Brain microvascular endothelial cell (primary cell): ENCODE data around the gene PPP1R14C.

ENCODE experiments used
- DNase-seq: peaks from one replicate; pipeline ENCODE4 v3.0.0-alpha.2; 2020
- H3K27ac ChIP-seq: fragments of 250-450 bp; sonication (Bioruptor Pico); 2 replicates; pipeline ENCODE4 v1.5.1; 2020; ENCODE audit warnings: mild to moderate bottlenecking, moderate library complexity
- H3K27me3 ChIP-seq: fragments of 250-450 bp; sonication (Bioruptor Pico); replicated peaks from 2 replicates; pipeline ENCODE4 v1.5.1; 2020; ENCODE audit warnings: mild to moderate bottlenecking
- H3K36me3 ChIP-seq: fragments of 250-450 bp; sonication (Bioruptor Pico); replicated peaks from 2 replicates; pipeline ENCODE4 v1.5.1; 2020; ENCODE audit warnings: mild to moderate bottlenecking
- H3K4me3 ChIP-seq: 2 replicates; pipeline ENCODE4 v1.5.1; 2011; ENCODE audit warnings: low read depth, mild to moderate bottlenecking, control low read depth, low read length, moderate library complexity
- in situ Hi-C: cut with HindIII; loops from 2 replicates; pipeline ENCODE4 v1.10.0; 2017; ENCODE audit warnings: low sequenced_read_pairs, low pct_ligation_motif_present
- TF ChIP-seq, protein P1 (sequence below): IDR thresholded peaks from 2 replicates; pipeline ENCODE4 v1.5.1; 2011; ENCODE audit warnings: low read depth, mild to moderate bottlenecking, moderate library complexity, low read length, control low read depth, inconsistent platforms; ENCODE audit errors: missing control alignments

PPP1R14C gene

GRCh38 chr6:150163970-150164369 lies 21.1 kb downstream of the PPP1R14C start:
- TF ChIP-seq, protein P1, sequence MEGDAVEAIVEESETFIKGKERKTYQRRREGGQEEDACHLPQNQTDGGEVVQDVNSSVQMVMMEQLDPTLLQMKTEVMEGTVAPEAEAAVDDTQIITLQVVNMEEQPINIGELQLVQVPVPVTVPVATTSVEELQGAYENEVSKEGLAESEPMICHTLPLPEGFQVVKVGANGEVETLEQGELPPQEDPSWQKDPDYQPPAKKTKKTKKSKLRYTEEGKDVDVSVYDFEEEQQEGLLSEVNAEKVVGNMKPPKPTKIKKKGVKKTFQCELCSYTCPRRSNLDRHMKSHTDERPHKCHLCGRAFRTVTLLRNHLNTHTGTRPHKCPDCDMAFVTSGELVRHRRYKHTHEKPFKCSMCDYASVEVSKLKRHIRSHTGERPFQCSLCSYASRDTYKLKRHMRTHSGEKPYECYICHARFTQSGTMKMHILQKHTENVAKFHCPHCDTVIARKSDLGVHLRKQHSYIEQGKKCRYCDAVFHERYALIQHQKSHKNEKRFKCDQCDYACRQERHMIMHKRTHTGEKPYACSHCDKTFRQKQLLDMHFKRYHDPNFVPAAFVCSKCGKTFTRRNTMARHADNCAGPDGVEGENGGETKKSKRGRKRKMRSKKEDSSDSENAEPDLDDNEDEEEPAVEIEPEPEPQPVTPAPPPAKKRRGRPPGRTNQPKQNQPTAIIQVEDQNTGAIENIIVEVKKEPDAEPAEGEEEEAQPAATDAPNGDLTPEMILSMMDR: no peak
- DNase-seq: no peak
- H3K27me3 ChIP-seq: no peaks in the 10 kb centered on the region
- no peak overlapping the region for H3K4me3 ChIP-seq
- in situ Hi-C loops: no loop called here
- H3K36me3 ChIP-seq: no peaks in the 10 kb centered on the region
- no peak overlapping the region for H3K27ac ChIP-seq

- H3K27ac ChIP-seq: no peak overlapping the region
- in situ Hi-C loops: no loop called here
- DNase-seq: no peak
- TF ChIP-seq, protein P1: no peak
- no peaks in the 10 kb centered on the region for H3K36me3 ChIP-seq
- no peaks in the 10 kb centered on the region for H3K27me3 ChIP-seq
- H3K4me3 ChIP-seq: no peak overlapping the region
Measured at GRCh38 chr6:150165020-150165702, 22.3 kb downstream of the PPP1R14C start.

DNA sequence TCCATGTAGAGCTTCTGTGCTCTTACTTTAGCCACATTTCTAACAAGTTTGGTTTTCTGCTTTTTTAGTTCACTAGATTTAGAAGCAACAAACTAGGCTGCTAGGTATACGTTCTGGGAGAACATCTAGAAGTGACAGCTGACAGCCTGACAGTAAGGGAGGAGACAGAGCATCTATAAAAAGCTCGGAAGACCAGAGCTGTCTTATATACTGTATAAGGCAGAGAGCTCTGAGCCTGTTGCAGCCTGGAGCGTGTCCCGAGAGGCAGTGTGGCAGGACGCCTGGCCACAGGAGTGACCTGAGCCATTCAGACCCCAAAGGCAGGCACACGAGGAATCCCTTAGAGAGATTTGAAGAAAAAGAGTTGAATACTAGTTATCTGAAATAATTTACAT lies 24.6 kb downstream of the PPP1R14C start:
- H3K27ac ChIP-seq: no peak overlapping the region
- H3K4me3 ChIP-seq: no peak overlapping the region
- TF ChIP-seq, protein P1: no peak
- no peaks in the 10 kb centered on the region for H3K27me3 ChIP-seq
- H3K36me3 ChIP-seq: no peaks in the 10 kb centered on the region
- in situ Hi-C loops: no loop called here
- DNase-seq: no peak

DNA sequence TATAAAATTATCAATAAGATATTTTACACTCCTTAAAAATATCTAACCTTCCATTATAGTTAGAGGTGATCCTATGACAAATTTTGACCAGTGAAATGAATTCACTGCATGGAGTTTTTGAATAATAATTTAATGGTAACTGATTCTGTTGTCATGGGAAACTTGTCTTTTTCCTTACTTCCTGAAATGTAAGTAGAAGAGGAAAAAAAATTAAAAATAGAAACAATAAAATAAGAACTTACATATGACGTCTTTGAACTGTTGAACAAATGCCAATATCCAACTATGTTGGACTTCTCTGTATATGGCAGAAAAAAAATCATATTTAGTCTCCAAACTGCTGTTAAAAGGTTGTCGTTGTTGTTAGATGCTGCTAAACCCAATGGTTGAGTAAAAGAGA lies 26.3 kb downstream of the PPP1R14C start:
- TF ChIP-seq, protein P1: no peak
- DNase-seq: no peak
- Histone ChIP-seq H3K36me3 (no peaks in the 10 kb centered on the region), H3K4me3 (no peak overlapping the region), H3K27ac (no peak overlapping the region), H3K27me3 (no peaks in the 10 kb centered on the region)
- in situ Hi-C loops: no loop called here

DNA sequence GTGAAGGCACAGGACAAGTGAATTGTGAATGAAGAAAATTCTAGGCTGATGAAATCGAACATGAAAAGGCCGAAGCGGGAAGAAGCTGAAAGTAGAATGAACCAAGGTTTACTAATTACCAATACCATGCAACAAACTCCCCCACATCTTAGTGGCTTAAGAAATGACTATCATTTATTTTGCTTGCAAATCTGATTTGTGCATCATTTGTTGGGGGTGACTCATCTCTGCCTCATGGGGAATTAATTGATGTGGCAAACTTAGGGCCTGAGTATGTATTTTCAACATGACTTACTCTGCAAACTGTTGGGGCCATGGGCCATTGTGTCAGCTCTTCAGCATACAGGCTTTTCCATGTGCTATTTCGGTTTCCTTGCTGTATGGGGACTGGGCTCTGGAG lies 26.8 kb downstream of the PPP1R14C start:
- Histone ChIP-seq H3K4me3 (no peak overlapping the region), H3K36me3 (no peaks in the 10 kb centered on the region), H3K27me3 (no peaks in the 10 kb centered on the region), H3K27ac (no peak overlapping the region)
- TF ChIP-seq, protein P1: no peak
- DNase-seq: peak; percentile 5
- in situ Hi-C loops: no loop called here

DNA sequence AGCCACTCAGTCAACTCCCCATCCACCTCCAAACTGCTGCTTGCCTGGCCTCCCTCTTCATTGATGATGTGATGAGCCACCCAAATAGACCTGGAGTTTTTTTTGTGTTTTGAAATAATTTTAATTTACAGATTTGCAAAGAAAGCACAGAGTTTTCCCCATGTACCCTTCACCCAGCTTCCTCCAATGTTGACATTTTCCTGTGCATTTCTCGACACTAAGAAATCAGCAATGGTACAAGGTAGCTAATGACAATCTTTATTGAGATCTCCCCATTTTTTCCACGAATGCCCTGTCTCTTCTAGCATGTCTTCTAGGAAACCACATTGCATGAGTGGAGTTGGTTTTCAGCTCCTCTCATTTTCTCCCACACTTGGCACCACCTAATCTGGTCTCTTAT lies 30.1 kb downstream of the PPP1R14C start:
- no peak overlapping the region for H3K27ac ChIP-seq
- in situ Hi-C loops: no loop called here

More for the DNA sequence above, 30.1 kb downstream of the PPP1R14C start:
- no peaks in the 10 kb centered on the region for H3K36me3 ChIP-seq
- no peaks in the 10 kb centered on the region for H3K27me3 ChIP-seq
- TF ChIP-seq, protein P1: no peak
- H3K4me3 ChIP-seq: no peak overlapping the region
- DNase-seq: no peak
